Activated CD8-positive, alpha-beta memory T cell treated with anti-CD3 and anti-CD28 coated beads, Interleukin-2, amount 50 U/mL, for 1 hour (primary cell): ENCODE results near the gene WDR27.

Source experiments
- DNase-seq: peaks from one replicate; pipeline ENCODE4 v3.0.0-alpha.2; 2020; ENCODE audit errors: extremely low read depth

The WDR27 gene

GRCh38 chr6:169701954-169702839 lies at the start of gene WDR27, which contains the start of gene C6orf120:
Gene WDR27 (minus strand): TSS chr6:169702029. CDS start chr6:169689005, 13,024 bp downstream.
Gene C6orf120 (plus strand): TSS chr6:169702126. CDS start chr6:169702460, 334 bp downstream.
- peak; percentile 93 for DNase-seq

GRCh38 chr6:169746556-169746955 lies 44.7 kb upstream of the WDR27 start:
- DNase-seq = no peak

GRCh38 chr6:169745405-169745804 lies 43.6 kb upstream of the WDR27 start:
- no peak for DNase-seq

- DNase-seq = no peak
These were observed 39.5 kb upstream of the WDR27 start for GRCh38 chr6:169741344-169741743.

- no peak for DNase-seq
These were observed 37.2 kb upstream of the WDR27 start for GRCh38 chr6:169738976-169739529.

GRCh38 chr6:169738204-169738975 lies 36.6 kb upstream of the WDR27 start:
- no peak for DNase-seq

- no peak for DNase-seq
These were observed 28.1 kb upstream of the WDR27 start for GRCh38 chr6:169729961-169730360.

GRCh38 chr6:169726963-169727362 lies 25.1 kb upstream of the WDR27 start:
- no peak for DNase-seq

GRCh38 chr6:169726049-169726400 lies 24.2 kb upstream of the WDR27 start:
- no peak for DNase-seq

GRCh38 chr6:169725125-169726048 lies 23.6 kb upstream of the WDR27 start:
- DNase-seq = no peak

GRCh38 chr6:169724494-169725124 lies 22.8 kb upstream of the WDR27 start, which contains the start of gene PHF10:
Gene PHF10 (minus strand): TSS chr6:169724500. CDS start chr6:169723931, 569 bp downstream.
- DNase-seq = no peak

- no peak for DNase-seq
These were observed 22.2 kb upstream of the WDR27 start for GRCh38 chr6:169723991-169724493.

GRCh38 chr6:169723200-169723909 lies 21.5 kb upstream of the WDR27 start:
- DNase-seq = no peak

GRCh38 chr6:169722362-169723199 lies 20.8 kb upstream of the WDR27 start:
- no peak for DNase-seq

- DNase-seq = no peak
These were observed 18.5 kb upstream of the WDR27 start for GRCh38 chr6:169720207-169720855.

- DNase-seq = no peak
These were observed 17.3 kb upstream of the WDR27 start for GRCh38 chr6:169719117-169719516.

- no peak for DNase-seq
These were observed 12.8 kb upstream of the WDR27 start for GRCh38 chr6:169714595-169714994.

GRCh38 chr6:169714178-169714577 lies 12.3 kb upstream of the WDR27 start:
- DNase-seq = no peak
